GM21447 (cell line): Measurements from ENCODE around the gene PARP11.
"Not testable (repeated sequence)": the region's sequence is repeated elsewhere in the genome, so short reads cannot be mapped to it uniquely, and the experiment has no call there.

Source experiments
- ATAC-seq: cut with Tn5 transposase; IDR thresholded peaks from one replicate; pipeline ENCODE4 v1.9.1; 2021; ENCODE audit not compliant: unreplicated experiment

Gene PARP11

DNA sequence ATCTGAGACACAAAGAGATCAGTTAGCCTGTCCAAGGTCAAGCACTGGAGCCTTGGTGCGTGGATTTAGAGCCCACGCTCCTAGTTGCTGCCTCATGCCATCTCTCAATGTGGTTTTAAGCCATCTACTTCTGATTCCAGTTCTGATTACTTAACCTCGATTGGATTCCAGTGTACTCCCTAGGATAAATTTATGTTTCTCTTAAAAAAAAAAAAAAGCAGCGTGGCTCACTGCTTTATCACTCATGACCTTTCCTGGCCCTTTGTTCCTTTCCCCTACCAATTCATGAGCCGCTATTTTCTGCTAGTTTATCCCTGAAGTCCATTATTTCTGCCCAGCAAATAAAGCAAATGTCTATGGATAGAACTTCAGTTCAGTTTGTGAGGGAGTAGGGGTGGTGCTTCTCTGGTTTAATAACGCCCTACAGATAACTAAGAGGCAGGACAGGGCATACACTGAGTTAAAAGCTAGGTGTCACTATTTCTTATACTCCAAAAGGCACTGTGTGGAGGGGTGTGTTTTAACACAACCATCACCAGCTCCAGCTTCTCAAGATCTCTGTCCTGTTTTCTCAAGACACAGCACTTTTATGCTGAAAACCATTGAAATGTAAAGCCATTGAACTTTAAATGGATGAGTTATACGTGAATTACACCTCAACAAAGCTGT is 9.8 kb upstream of the PARP11 start:
- ATAC-seq: no peak

DNA sequence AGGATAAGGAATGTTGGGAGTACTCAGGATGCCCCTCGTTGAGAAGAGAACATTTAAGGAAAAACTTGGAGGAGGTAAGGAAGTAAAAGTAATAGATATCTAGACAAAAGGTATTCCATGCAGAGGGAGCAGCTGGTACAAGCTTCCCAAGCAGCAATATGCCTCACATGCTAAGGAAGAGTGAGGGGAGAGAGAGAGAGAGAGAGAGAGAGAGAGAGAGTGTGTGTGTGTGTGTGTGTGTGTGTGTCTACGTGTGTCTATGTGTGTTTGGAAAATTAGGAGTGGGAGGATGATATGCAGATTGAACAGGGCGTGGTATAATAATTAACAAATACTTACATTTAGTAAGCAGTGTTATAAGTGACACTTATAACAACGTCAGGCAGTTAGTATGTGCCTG is 9.2 kb upstream of the PARP11 start:
- ATAC-seq: no peak

- no peak for ATAC-seq
Measured at GRCh38 chr12:3881281-3881950, 8.2 kb upstream of the PARP11 start.

DNA sequence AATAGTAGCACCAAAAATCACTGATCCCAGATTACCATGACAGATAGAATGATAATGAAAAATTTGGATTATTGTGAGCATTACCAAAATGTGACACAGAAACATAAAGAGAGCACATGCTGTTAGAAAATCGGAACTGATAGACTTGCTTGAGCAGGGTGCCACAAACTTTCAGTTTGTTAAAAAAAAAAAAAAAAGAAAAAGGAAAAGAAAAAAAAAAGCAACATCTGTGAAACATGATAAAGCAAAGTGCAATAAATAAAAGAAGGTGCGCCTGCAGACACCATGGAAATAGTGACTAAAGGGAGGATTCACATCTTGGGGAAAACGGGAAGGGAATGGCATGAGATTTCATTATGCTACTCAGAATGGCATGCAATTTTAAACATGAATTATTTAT is 6.6 kb upstream of the PARP11 start:
- ATAC-seq: no peak

- ATAC-seq: no peak
Measured at GRCh38 chr12:3871356-3871755, 1.8 kb downstream of the PARP11 start.

DNA sequence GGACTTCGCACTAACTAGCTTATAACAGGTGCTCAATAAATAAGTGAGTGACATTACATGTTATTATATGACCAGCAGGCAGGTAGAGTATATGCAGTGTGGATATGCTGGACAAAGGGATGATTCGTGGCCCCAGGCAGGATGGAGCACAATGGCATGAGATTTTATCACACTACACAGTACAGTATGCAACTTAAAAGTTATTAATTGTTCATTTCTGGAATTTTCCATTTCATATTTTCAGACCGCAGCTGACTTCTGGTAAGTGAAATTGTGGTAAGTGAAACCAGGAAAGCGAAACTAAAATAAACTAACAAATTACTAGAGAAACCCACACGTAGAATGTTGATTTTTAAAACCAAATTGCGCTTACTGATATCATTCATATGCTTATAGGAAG is 3.3 kb downstream of the PARP11 start:
- no peak for ATAC-seq

DNA sequence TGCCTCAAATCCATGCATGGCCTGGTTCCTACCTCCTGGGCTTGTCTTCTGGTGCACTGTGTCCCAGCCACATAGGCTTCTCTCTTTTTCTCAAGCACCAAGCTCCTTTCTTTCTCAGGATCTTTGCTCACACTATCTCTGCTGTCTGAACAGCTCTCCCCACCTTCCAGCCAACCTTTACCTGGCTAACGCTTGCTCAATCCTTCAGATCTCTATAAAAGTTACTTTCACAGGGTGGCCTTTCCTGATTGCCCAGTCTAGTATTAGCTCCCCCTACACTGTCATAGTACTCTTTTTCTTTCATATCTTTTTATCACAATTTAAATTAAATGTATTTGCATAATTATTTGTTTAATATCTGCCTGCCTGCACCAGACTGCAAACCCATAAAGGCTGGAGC is 3.8 kb downstream of the PARP11 start:
- no peak for ATAC-seq

GRCh38 chr12:3863756-3864155 is 9.4 kb downstream of the PARP11 start:
- no peak for ATAC-seq

GRCh38 chr12:3842517-3842916 is 30.7 kb downstream of the PARP11 start:
- ATAC-seq: no peak

GRCh38 chr12:3841783-3842182 is 31.4 kb downstream of the PARP11 start:
- no peak for ATAC-seq

- ATAC-seq: not testable (repeated sequence)
Measured at GRCh38 chr12:3840833-3841232, 32.4 kb downstream of the PARP11 start.

DNA sequence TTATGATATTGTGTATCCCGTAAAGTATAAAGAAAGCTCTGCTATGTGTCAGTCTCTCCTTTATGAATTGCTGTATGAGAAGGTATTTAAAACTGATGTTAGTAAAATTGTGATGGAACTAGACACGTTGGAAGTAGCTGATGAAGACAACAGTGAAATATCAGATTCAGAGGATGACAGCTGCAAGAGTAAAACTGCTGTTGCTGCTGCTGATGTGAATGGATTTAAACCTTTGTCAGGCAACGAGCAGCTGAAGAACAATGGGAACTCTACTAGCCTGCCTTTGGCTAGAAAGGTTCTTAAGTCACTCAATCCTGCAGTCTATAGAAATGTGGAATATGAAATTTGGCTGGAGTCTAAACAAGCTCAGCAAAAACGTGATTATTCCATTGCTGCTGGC is 33.5 kb downstream of the PARP11 start:
- ATAC-seq: not testable (repeated sequence)

DNA sequence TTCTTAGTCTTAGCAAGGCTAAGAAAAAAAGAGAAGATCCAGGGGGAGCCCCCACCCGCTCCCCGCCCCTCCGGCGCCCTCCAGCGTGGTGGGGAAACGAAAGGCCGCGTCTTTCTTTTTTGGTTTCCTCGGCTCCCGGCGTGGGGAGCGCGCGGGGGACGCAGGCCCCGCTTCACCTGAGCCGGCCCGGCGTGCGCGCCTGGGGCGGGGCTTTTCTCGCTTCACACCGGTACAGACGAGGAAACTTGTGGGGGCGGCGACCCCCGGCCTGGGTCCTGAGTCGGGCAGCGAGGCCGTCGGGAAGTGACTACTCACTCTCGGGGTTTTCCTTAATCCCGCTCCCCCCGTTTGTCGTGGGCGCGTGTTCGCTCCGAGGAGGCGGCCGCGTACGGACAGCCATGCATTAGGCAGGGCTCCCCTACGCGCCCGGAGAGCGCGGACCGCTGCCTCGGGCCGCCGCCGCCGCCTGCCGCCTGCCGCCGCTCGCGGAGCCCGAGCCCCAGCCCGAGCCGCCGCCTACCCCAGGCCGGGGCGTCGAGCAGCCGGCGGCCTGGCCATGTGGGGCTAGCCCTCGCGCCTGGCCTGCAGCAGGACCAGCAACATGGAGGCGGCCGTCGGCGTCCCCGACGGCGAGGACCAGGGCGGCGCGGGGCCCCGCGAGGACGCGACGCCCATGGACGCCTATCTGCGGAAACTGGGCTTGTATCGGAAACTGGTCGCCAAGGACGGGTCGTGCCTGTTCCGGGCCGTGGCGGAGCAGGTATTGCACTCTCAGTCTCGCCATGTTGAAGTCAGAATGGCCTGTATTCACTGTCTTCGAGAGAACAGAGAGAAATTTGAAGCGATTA is 34.3 kb downstream of the PARP11 start:
- peak; percentile 64 for ATAC-seq

DNA sequence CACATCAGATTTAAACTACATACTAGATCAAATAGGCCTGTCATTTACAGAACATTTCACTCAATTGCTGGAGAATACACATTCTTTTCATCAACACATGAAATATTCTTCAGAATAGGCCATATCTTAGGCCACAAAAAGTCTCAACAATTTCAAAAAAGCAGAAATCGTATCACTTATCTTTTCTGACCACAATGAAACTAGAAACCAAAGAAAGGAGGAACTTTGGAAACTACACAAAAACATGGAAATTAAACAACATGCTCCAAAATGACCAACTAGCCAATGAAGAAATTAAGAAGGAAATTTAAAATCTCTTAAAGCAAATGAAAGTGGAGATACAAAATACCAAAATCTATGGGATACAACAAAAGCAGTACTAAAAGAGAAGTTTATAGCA is 35.1 kb downstream of the PARP11 start:
- ATAC-seq: no peak

DNA sequence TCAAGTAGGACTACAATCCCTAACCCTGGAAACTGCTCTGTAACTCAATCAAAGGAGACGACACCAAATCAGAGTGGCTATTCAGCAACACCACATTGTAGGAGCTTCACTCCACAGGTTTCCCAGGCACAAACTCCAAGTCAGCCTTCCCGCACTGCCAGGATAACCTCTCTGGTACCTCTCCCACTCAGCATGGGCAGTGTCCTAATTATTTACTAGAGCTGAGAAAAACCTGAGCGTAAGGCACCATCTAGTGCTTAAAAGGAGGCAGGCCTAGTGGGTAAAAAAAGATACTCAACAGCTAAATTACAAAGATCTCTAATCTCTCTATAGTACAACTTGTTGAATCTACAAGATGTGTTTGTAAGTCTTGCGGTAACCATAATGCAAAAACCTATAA is 36.1 kb downstream of the PARP11 start:
- no peak for ATAC-seq

DNA sequence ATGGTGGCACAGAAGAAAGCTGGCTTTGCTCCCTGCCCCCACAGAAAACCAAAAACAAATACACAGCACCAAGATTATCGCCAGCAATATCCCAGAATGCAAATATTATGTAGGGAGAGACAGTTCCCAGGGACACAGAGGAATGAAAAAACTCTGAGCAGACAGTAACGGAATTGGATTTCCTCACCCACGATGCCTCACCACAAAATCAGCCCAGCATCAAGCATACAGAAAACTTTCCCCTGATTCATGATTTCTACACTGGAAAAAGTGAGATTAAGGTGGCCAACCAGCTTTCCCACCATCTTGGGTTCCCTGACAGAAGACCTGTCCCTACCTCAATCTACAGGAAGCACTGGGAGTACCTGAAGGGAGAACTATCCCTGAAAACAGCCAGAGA is 36.6 kb downstream of the PARP11 start:
- ATAC-seq: no peak

DNA sequence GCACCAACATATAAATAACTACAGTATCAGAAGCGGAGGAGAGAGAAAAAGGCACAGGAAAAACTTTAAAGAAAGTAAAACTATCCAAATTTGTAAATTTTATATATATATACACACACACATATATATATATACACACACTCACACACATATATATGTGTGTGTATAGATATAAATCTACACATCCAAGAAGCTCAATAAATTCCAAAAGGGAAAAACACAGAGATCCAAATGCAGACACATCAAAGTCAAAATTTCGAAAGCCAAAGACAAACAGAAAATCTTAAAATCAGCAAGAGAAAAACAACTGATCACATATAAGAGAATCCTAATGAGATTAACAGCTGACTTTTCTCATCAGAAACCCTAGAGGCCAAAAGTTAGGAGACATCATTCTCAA is 37.3 kb downstream of the PARP11 start:
- no peak for ATAC-seq

- ATAC-seq: no peak
Measured at GRCh38 chr12:3834774-3835173, 38.4 kb downstream of the PARP11 start.

GRCh38 chr12:3833670-3834310 is 39.4 kb downstream of the PARP11 start:
- no peak for ATAC-seq

DNA sequence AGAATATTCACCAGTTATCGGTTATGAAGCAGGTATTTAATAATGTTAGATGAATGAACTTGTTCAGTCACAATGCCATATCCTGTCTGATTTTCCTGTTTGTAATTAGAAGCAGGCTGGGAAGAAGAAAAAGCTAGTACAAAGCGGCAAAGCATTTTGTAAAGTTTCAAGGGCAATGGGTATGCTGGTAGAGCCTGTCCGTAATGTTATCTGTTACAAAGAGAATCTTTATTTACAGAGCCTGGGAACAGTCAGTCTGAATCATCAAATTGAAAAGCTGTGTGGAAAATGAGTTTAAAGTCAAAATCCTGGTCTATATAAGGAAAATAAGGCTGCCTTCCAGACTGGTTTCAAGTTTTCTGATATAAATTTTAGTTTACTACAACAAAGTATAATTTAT is 40.5 kb downstream of the PARP11 start:
- no peak for ATAC-seq

- ATAC-seq: no peak
Measured at GRCh38 chr12:3828888-3829287, 44.3 kb downstream of the PARP11 start.
